Keratinocyte (primary cell): ENCODE results near the gene TEX26.

Experiments used
- CTCF ChIP-seq, 3 experiments: IDR thresholded peaks in 1 of 3; conservative IDR thresholded peaks in 1 of 3; optimal IDR thresholded peaks in 1 of 3; 2 replicates in 2 of 3; 3 replicates in 1 of 3; pipeline versions ENCODE3 to v1.5.1; 2011; ENCODE audit warnings: low read length in 3 of 3, mild to moderate bottlenecking in 3 of 3, moderate library complexity in 2 of 3, control low read depth in 1 of 3, inconsistent platforms in 1 of 3; ENCODE audit not compliant: insufficient read depth in 2 of 3; ENCODE audit errors: extremely low read depth in 1 of 3
- EZH2 ChIP-seq: IDR thresholded peaks from one replicate; pipeline ENCODE4 v1.6.1; 2012; ENCODE audit warnings: inconsistent platforms, mild to moderate bottlenecking, low read length, moderate library complexity

- no peak for TF ChIP-seq CTCF (optimal IDR thresholded peaks at IDR 0.05 in 1 of 3, IDR thresholded peaks at IDR 0.05 in 1 of 3, conservative IDR thresholded peaks at IDR 0.05 in 1 of 3; ENCODE audit: extremely low read depth in 1 of 3, insufficient read depth in 2 of 3, low read length in 3 of 3)
- no peak for TF ChIP-seq EZH2
These were observed 4.9 kb upstream of the TEX26 start for GRCh38 chr13:30927595-30927994.
